Stimulated activated CD4-positive, alpha-beta T cell treated with anti-CD3 and anti-CD28 coated beads, Interleukin-2, amount 100 ng/mL, for 4 hours (primary cell): ENCODE data around the gene LIME1.

Experiments used
- DNase-seq: peaks from one replicate; pipeline ENCODE4 v3.0.0-alpha.2; 2020; ENCODE audit warnings: low read depth

Gene LIME1

GRCh38 chr20:63737945-63738686 is 1.7 kb downstream of the LIME1 start:
- DNase-seq = no peak

- DNase-seq = no peak
Measured at GRCh38 chr20:63738687-63739129, 2.2 kb downstream of the LIME1 start.

GRCh38 chr20:63739130-63740069 is 2.9 kb downstream of the LIME1 start, which contains the start of gene SLC2A4RG:
TSS of gene SLC2A4RG (plus strand) at chr20:63739776. CDS start at chr20:63739913, 137 bp downstream.
- peak; percentile 47 for DNase-seq

- no peak for DNase-seq
Measured at GRCh38 chr20:63740070-63740626, 3.7 kb downstream of the LIME1 start.

GRCh38 chr20:63740627-63741353 is 4.3 kb downstream of the LIME1 start:
- DNase-seq = no peak

- DNase-seq = no peak
Measured at GRCh38 chr20:63741354-63741675, 4.9 kb downstream of the LIME1 start.

- no peak for DNase-seq
Measured at GRCh38 chr20:63741676-63742380, 5.4 kb downstream of the LIME1 start.

GRCh38 chr20:63742381-63743024 is 6.0 kb downstream of the LIME1 start:
- no peak for DNase-seq

- DNase-seq = no peak
Measured at GRCh38 chr20:63743210-63743970, 6.9 kb downstream of the LIME1 start.

GRCh38 chr20:63744158-63744557 is 7.7 kb downstream of the LIME1 start:
- DNase-seq = no peak

GRCh38 chr20:63744574-63745423 is 8.3 kb downstream of the LIME1 start:
- DNase-seq = no peak

- DNase-seq = no peak
Measured at GRCh38 chr20:63745424-63745805, 9.0 kb downstream of the LIME1 start.

GRCh38 chr20:63745961-63746731 is 9.7 kb downstream of the LIME1 start:
- DNase-seq = no peak

GRCh38 chr20:63746751-63747315 is 10.4 kb downstream of the LIME1 start:
- DNase-seq = no peak

GRCh38 chr20:63747622-63748069 is 11.2 kb downstream of the LIME1 start:
- DNase-seq = no peak

GRCh38 chr20:63748070-63748933 is 11.8 kb downstream of the LIME1 start:
- DNase-seq = no peak

- no peak for DNase-seq
Measured at GRCh38 chr20:63748934-63749270, 12.4 kb downstream of the LIME1 start.
